Endothelial cell of umbilical vein (primary cell): Measurements from ENCODE around the gene GATA2. TPM values are rescaled to one million over a fixed set of nuclear protein-coding genes. Genes with fewer than 3 reads are reported as not detected.

Experiments used
- BruUV-seq: library from RNA; stranded (reverse); fragments of 400-500 nt; replicated peaks from 2 replicates; lab custom pipeline; 2021; lab: Mats Ljungman, UMichigan
- CTCF ChIA-PET: fragments of 300-600, 350-600 bp; sonication (Branson Sonifier 250); formaldehyde crosslinking; loops from one replicate; lab custom pipeline; 2021; ENCODE audit warnings: antibody characterized with exemption, inconsistent platforms; lab: Charles Lee
- POLR2A ChIA-PET: fragments of 300-600, 350-600 bp; sonication (Branson Sonifier 250); formaldehyde crosslinking; loops from one replicate; lab custom pipeline; 2021; ENCODE audit warnings: antibody characterized with exemption, inconsistent platforms; lab: Charles Lee
- DNase-seq: peaks from one replicate; pipeline ENCODE4 v3.0.0-alpha.2; 2011; ENCODE audit warnings: low read depth, low spot score
- FAIRE-seq: peaks from 2 replicates; lab custom pipeline; 2011; peaks lifted over from hg19 to GRCh38; lab: Jason Lieb, UNC
- H2AFZ ChIP-seq: 2 replicates; pipeline ENCODE4 v1.6.0; 2012; ENCODE audit warnings: low read depth, low read length, control low read depth, inconsistent platforms
- H3K27ac ChIP-seq: 2 replicates; pipeline ENCODE4 v1.5.1; 2011; ENCODE audit warnings: low read depth, mild to moderate bottlenecking, control low read depth, low read length, moderate library complexity; ENCODE audit not compliant: insufficient read depth
- H3K27me3 ChIP-seq, 2 experiments: 2 replicates each; pipeline versions ENCODE4 v1.6.0 to v1.6.1; 2011; ENCODE audit warnings: low read length in 2 of 2, mixed read lengths in 1 of 2; ENCODE audit not compliant: control insufficient read depth in 2 of 2, insufficient read depth in 2 of 2
- H3K36me3 ChIP-seq, 2 experiments: 2 replicates in 1 of 2; 3 replicates in 1 of 2; pipeline ENCODE4 v1.5.1; 2011; ENCODE audit warnings: low read length in 2 of 2, mild to moderate bottlenecking in 1 of 2, moderate library complexity in 1 of 2; ENCODE audit not compliant: control insufficient read depth in 2 of 2, insufficient read depth in 2 of 2; ENCODE audit errors: extremely low read depth in 1 of 2
- H3K4me1 ChIP-seq: 3 replicates; pipeline ENCODE4 v1.5.1; 2011; ENCODE audit warnings: mild to moderate bottlenecking, low read length; ENCODE audit not compliant: control insufficient read depth, insufficient read depth; ENCODE audit errors: extremely low read depth
- H3K4me2 ChIP-seq: 2 replicates; pipeline ENCODE4 v1.6.1; 2011; ENCODE audit warnings: low read length, control low read depth, mixed read lengths; ENCODE audit not compliant: insufficient read depth
- H3K4me3 ChIP-seq, 3 experiments: fragments of 200-600 bp in 1 of 3; sonication (generic), shearing (Covaris generic) in 1 of 3; replicated peaks in 1 of 3; 2 replicates each; pipeline ENCODE4 v1.5.1; 2011 to 2016; ENCODE audit warnings: control low read depth in 3 of 3, low read length in 3 of 3, mild to moderate bottlenecking in 2 of 3, inconsistent platforms in 1 of 3, low read depth in 1 of 3, moderate library complexity in 1 of 3; ENCODE audit not compliant: insufficient read depth in 1 of 3
- H3K79me2 ChIP-seq: 2 replicates; pipeline ENCODE4 v1.6.0; 2012; ENCODE audit warnings: low read length, inconsistent platforms; ENCODE audit not compliant: control insufficient read depth, insufficient read depth
- H3K9ac ChIP-seq: replicated peaks from 2 replicates; pipeline ENCODE3; 2011; ENCODE audit warnings: low read length, control low read depth; ENCODE audit not compliant: insufficient read depth; ENCODE audit errors: extremely low read depth
- H3K9me1 ChIP-seq: replicated peaks from 3 replicates; pipeline ENCODE4 v1.6.0; 2011; ENCODE audit warnings: mild to moderate bottlenecking, low read length; ENCODE audit not compliant: control insufficient read depth, insufficient read depth; ENCODE audit errors: extremely low read depth
- H3K9me3 ChIP-seq: replicated peaks from 2 replicates; pipeline ENCODE4 v1.5.1; 2012; ENCODE audit warnings: low read length, inconsistent platforms; ENCODE audit not compliant: control insufficient read depth, insufficient read depth
- H4K20me1 ChIP-seq: replicated peaks from 2 replicates; pipeline ENCODE3; 2011; ENCODE audit warnings: mild to moderate bottlenecking, low read length; ENCODE audit not compliant: control insufficient read depth, insufficient read depth; ENCODE audit errors: extremely low read depth
- EZH2 ChIP-seq: IDR thresholded peaks from 2 replicates; pipeline ENCODE4 v1.6.1; 2012; ENCODE audit warnings: borderline replicate concordance, low read depth, mild to moderate bottlenecking, moderate library complexity, low read length, inconsistent platforms; ENCODE audit not compliant: severe bottlenecking
- FOS ChIP-seq: IDR thresholded peaks from 2 replicates; pipeline ENCODE4 v1.6.1; 2011; ENCODE audit warnings: mild to moderate bottlenecking, low read length, moderate library complexity, borderline replicate concordance; ENCODE audit not compliant: insufficient read depth
- GATA2 ChIP-seq: IDR thresholded peaks from 2 replicates; pipeline ENCODE4 v1.7.0; 2011; ENCODE audit warnings: low read depth, mild to moderate bottlenecking, moderate library complexity, mixed read lengths, low read length; ENCODE audit not compliant: insufficient read length, insufficient read depth
- JUN ChIP-seq: IDR thresholded peaks from 2 replicates; pipeline ENCODE4 v1.6.1; 2011; ENCODE audit warnings: borderline replicate concordance, low read depth; ENCODE audit not compliant: insufficient read length, insufficient read depth
- MAX ChIP-seq: IDR thresholded peaks from 2 replicates; pipeline ENCODE4 v1.6.1; 2011; ENCODE audit not compliant: insufficient read depth, insufficient read length
- MYC ChIP-seq: IDR thresholded peaks from one replicate; pipeline ENCODE4 v1.6.1; 2011; ENCODE audit warnings: mild to moderate bottlenecking, low read depth, low read length
- POLR2A ChIP-seq: IDR thresholded peaks from 2 replicates; pipeline ENCODE4 v1.6.1; 2012; ENCODE audit warnings: low read depth, mild to moderate bottlenecking, control low read depth, low read length
- POLR2AphosphoS5 ChIP-seq: IDR thresholded peaks from 2 replicates; pipeline ENCODE4 v1.6.1; 2012; ENCODE audit warnings: low read depth, mild to moderate bottlenecking, control low read depth, low read length, moderate library complexity; ENCODE audit not compliant: insufficient read depth
- dilution Hi-C: fragments of 300-500 bp; cut with MboI; formaldehyde crosslinking; loops from one replicate; pipeline ENCODE4 v1.15.0; 2019; ENCODE audit warnings: low sequenced_read_pairs; ENCODE audit not compliant: extremely low pct_ligation_motif_present
- intact Hi-C: fragments of 100-400 bp; cut with micrococcal nuclease; formaldehyde crosslinking; loops from one replicate; pipeline ENCODE4 v1.10.0; 2022
- polyA plus RNA-seq, 4 experiments: library from polyadenylated mRNA; depleted of rRNA in 3 of 4; stranded (reverse) in 3 of 4; unstranded in 1 of 4; fragments of >200 nt; gene quantifications; 2 replicates each; pipeline versions ENCODE4 v1.2.1 to v1.2.3, GENCODE V29; 2011 to 2012; ENCODE audit warnings: missing spikeins in 1 of 4
- total RNA-seq: library from RNA; stranded (reverse); gene quantifications from 2 replicates; pipeline ENCODE4 v1.2.3, GENCODE V29; 2021
- TF ChIP-seq, protein P1 (sequence below), 2 donors: IDR thresholded peaks; 1 replicate in 1 of 2; 2 replicates in 1 of 2; pipeline ENCODE4 v1.5.1; 2011; ENCODE audit warnings: low read length in 2 of 2, mild to moderate bottlenecking in 2 of 2, moderate library complexity in 2 of 2, control low read depth in 1 of 2, inconsistent platforms in 1 of 2, low read depth in 1 of 2; ENCODE audit not compliant: insufficient read depth in 1 of 2; ENCODE audit errors: extremely low read depth in 1 of 2

Gene GATA2
- total and polyA plus RNA-seq, 2 donors (not counting 3 experiments of a cell fraction or from before 2014, with no cell fraction given), result 28.8 to 62.2 TPM

- DNase-seq, result no peak
- dilution Hi-C loops (no loop called here), intact Hi-C loops (no loop called here)
- FAIRE-seq, result no peak
- Histone ChIP-seq H3K4me3 (no peak overlapping the region), H3K4me2 (no peak overlapping the region), H3K36me3 (no peaks in the 10 kb centered on the region), H3K9ac (no peak overlapping the region), H3K27ac (no peak overlapping the region), H3K27me3 (peaks cover 6 to 18% of the 10 kb centered on the region in 2 experiments), H3K9me3 (no peaks in the 10 kb centered on the region), H3K9me1 (no peaks in the 10 kb centered on the region), H3K4me1 (no peaks in the 10 kb centered on the region), H4K20me1 (no peaks in the 10 kb centered on the region), H2AFZ (no peak overlapping the region), H3K79me2 (no peaks in the 10 kb centered on the region)
- BruUV-seq, result no TSS peak
- POLR2A ChIA-PET, result no interaction called here
- CTCF ChIA-PET, result no interaction called here
- TF ChIP-seq POLR2AphosphoS5 (no peak), EZH2 (no peak), MAX (no peak), GATA2 (no peak), MYC (no peak)
Observed at GRCh38 chr3:128470134-128470899, 22.7 kb downstream of the GATA2 start.

DNA sequence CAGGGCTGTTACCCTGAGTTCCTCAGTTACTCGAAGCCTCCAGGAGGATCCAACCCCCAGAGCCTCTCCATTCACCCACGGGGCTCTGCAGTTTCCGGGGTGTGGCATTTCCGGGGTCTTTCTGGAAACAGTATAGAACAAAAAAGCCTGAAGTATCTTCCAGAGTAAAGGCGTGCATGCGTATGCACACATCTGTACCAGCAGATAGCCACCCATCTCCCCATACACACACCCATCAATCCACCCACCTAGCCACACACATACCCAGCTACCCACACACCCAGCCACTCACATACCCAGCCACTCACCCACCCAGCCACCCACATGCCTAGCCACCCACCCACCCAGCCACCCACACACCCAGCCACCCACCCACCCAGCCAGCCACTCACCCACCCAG is 23.4 kb downstream of the GATA2 start:
- H3K27me3 ChIP-seq, result peaks cover 6 to 21% of the 10 kb centered on the region in 2 experiments
- H3K36me3 ChIP-seq, result no peaks in the 10 kb centered on the region
- DNase-seq (no peak), FAIRE-seq (no peak)
- H3K4me3 ChIP-seq, result no peak overlapping the region
- H3K4me1 ChIP-seq, result no peaks in the 10 kb centered on the region
- BruUV-seq, result no TSS peak
- no peak overlapping the region for H3K27ac ChIP-seq
- no peaks in the 10 kb centered on the region for H4K20me1 ChIP-seq
- H2AFZ ChIP-seq, result no peak overlapping the region
- no peaks in the 10 kb centered on the region for H3K9me3 ChIP-seq
- intact Hi-C loops (no loop called here), dilution Hi-C loops (no loop called here)
- H3K9me1 ChIP-seq, result no peaks in the 10 kb centered on the region
- no peak for TF ChIP-seq POLR2A
- no peak for TF ChIP-seq JUN
- no peak for TF ChIP-seq MYC
- TF ChIP-seq EZH2, result no peak
- TF ChIP-seq FOS, result no peak
- TF ChIP-seq GATA2, result no peak
- TF ChIP-seq POLR2AphosphoS5, result no peak
- TF ChIP-seq, protein P1, sequence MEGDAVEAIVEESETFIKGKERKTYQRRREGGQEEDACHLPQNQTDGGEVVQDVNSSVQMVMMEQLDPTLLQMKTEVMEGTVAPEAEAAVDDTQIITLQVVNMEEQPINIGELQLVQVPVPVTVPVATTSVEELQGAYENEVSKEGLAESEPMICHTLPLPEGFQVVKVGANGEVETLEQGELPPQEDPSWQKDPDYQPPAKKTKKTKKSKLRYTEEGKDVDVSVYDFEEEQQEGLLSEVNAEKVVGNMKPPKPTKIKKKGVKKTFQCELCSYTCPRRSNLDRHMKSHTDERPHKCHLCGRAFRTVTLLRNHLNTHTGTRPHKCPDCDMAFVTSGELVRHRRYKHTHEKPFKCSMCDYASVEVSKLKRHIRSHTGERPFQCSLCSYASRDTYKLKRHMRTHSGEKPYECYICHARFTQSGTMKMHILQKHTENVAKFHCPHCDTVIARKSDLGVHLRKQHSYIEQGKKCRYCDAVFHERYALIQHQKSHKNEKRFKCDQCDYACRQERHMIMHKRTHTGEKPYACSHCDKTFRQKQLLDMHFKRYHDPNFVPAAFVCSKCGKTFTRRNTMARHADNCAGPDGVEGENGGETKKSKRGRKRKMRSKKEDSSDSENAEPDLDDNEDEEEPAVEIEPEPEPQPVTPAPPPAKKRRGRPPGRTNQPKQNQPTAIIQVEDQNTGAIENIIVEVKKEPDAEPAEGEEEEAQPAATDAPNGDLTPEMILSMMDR (IDR thresholded peaks at IDR 0.05; ENCODE audit: extremely low read depth in 1 of 2, insufficient read depth in 1 of 2, low read depth in 1 of 2, low read length in 2 of 2), result no peak
- no peak for TF ChIP-seq MAX
- CTCF ChIA-PET, result interaction anchor here (0.9 kb wide), 1 partner anchor 122 kb away, joined by 3 read pairs; no protein-coding TSS in a partner anchor
- H3K9ac ChIP-seq, result no peak overlapping the region
- H3K4me2 ChIP-seq, result no peak overlapping the region
- POLR2A ChIA-PET, result no interaction called here
- no peaks in the 10 kb centered on the region for H3K79me2 ChIP-seq
